Sigmoid colon (tissue), 4 donors: ENCODE data around the gene MOCS1.

Experiments
- CTCF ChIP-seq, 4 experiments: fragments of 450-650 bp in 3 of 4; fragments of 200-600 bp in 1 of 4; IDR thresholded peaks; one replicate each; pipeline ENCODE4 v1.5.1; 2016 to 2019; ENCODE audit warnings: antibody characterized with exemption in 4 of 4, mild to moderate bottlenecking in 3 of 4, moderate library complexity in 2 of 4
- POLR2A ChIP-seq, 2 donors: fragments of 450-650 bp; IDR thresholded peaks; one replicate each; pipeline ENCODE4 v1.6.1; 2016; ENCODE audit warnings: antibody characterized with exemption in 2 of 2, mild to moderate bottlenecking in 2 of 2, moderate library complexity in 2 of 2
- POLR2AphosphoS5 ChIP-seq, 4 donors: sonication (generic); formaldehyde crosslinking; IDR thresholded peaks; one replicate each; pipeline ENCODE4 v1.6.1; 2017; ENCODE audit warnings: antibody characterized with exemption in 4 of 4

- no peak for TF ChIP-seq CTCF (IDR thresholded peaks at IDR 0.05)
- no peak for TF ChIP-seq POLR2A (IDR thresholded peaks at IDR 0.05)
- no peak for TF ChIP-seq POLR2AphosphoS5 (IDR thresholded peaks at IDR 0.05)
Observed at GRCh38 chr6:39886871-39887270, 47.4 kb downstream of the MOCS1 start.
